ENCODE measurements around the gene HCAR2.

DNA sequence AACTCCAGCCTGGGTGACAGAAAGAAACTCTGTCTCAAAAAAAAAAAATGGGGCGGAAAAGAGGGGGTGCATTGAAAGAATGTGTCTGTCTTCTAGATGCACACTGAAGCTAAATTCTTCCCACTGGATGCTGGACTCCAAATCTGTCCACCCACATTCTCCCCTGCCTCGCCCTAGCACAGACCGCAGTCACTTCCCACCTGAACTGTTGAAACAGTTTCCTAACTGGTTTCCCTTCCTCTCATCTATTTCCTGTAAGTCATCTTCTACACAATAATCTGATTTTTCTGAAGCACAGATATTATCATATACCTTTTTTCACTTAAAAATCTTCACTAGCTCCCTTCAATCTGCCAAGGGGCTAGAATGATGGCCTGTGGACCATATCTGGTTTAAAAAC, 29.0 kb upstream of the HCAR2 start:
- TF ChIP-seq, protein P1, sequence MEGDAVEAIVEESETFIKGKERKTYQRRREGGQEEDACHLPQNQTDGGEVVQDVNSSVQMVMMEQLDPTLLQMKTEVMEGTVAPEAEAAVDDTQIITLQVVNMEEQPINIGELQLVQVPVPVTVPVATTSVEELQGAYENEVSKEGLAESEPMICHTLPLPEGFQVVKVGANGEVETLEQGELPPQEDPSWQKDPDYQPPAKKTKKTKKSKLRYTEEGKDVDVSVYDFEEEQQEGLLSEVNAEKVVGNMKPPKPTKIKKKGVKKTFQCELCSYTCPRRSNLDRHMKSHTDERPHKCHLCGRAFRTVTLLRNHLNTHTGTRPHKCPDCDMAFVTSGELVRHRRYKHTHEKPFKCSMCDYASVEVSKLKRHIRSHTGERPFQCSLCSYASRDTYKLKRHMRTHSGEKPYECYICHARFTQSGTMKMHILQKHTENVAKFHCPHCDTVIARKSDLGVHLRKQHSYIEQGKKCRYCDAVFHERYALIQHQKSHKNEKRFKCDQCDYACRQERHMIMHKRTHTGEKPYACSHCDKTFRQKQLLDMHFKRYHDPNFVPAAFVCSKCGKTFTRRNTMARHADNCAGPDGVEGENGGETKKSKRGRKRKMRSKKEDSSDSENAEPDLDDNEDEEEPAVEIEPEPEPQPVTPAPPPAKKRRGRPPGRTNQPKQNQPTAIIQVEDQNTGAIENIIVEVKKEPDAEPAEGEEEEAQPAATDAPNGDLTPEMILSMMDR (IDR thresholded peaks at IDR 0.05), result no peak
- no peak for TF ChIP-seq POLR2A (IDR thresholded peaks at IDR 0.05)

Data from uterus (tissue), 2 donors.